Measurements from ENCODE around the gene RRP7A.
A peak's percentile ranks its signal among the peaks of the same experiment; 100 is the strongest.
"Not testable (repeated sequence)": the region's sequence is repeated elsewhere in the genome, so short reads cannot be mapped to it uniquely, and the experiment has no call there.

RRP7A gene

DNA sequence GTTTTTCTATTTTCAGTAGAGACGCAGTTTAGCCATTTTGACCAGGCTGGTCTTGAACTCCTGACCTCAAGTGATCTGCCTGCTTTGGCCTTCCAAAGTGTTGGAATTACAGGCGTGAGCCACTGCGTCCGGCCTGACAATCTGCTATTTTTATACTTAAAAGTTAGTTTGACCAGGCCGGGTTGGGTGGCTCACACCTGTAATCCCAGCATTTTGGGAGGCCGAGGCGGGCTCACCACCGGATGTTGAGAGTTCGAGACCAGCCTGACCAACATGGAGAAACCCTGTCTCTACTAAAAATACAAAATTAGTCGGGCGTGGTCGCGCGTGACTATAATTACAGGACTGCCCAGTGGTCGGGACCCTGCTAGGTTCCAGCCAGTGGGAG lies 19.8 kb downstream of the RRP7A start:
- Mint-ChIP-seq H3K4me1 (ENCODE audit: low read depth) (peaks cover 20% of the 10 kb centered on the region), H3K4me3 (peak overlapping the region; percentile 20)
- H3K27me3 Mint-ChIP-seq; intact Hi-C loops (cut with micrococcal nuclease); H3K36me3 Mint-ChIP-seq (ENCODE audit: low read depth); H3K27ac Mint-ChIP-seq; H3K9me3 Mint-ChIP-seq: not testable (repeated sequence)

GRCh38 chr22:42495533-42496141 lies 24.0 kb downstream of the RRP7A start:
- peaks cover 20% of the 10 kb centered on the region for H3K4me1 Mint-ChIP-seq (ENCODE audit: low read depth)
- H3K27ac Mint-ChIP-seq; H3K36me3 Mint-ChIP-seq (ENCODE audit: low read depth); H3K9me3 Mint-ChIP-seq; intact Hi-C loops (cut with micrococcal nuclease); H3K4me3 Mint-ChIP-seq: not testable (repeated sequence)
- peaks cover 24% of the 10 kb centered on the region for H3K27me3 Mint-ChIP-seq

DNA sequence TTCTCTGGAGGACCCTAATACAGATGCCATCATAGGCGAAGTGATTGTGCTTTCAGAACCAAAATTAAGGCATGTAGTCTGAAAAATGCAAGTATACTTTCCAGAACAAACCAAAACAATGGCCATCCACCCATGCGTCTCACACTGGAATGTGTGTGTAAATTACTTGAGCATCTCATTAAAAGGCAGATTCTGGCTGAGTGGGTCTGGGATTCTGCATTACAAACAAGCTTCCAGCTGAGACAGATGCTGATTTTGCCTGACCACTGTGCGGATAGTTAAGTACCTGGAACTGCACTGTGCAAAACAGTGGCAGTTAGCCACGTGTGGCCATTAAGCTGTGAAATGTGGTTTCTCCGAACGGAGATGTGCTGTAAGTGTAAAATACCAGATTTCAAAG lies 26.2 kb downstream of the RRP7A start:
- peaks cover 9% of the 10 kb centered on the region for H3K4me1 Mint-ChIP-seq (ENCODE audit: low read depth)
- no peaks in the 10 kb centered on the region for H3K9me3 Mint-ChIP-seq
- H3K36me3 Mint-ChIP-seq (ENCODE audit: low read depth): no peaks in the 10 kb centered on the region
- no peak overlapping the region for H3K4me3 Mint-ChIP-seq
- H3K27ac Mint-ChIP-seq: no peak overlapping the region
- H3K27me3 Mint-ChIP-seq: peaks cover 24% of the 10 kb centered on the region
- intact Hi-C loops (cut with micrococcal nuclease): no loop called here

DNA sequence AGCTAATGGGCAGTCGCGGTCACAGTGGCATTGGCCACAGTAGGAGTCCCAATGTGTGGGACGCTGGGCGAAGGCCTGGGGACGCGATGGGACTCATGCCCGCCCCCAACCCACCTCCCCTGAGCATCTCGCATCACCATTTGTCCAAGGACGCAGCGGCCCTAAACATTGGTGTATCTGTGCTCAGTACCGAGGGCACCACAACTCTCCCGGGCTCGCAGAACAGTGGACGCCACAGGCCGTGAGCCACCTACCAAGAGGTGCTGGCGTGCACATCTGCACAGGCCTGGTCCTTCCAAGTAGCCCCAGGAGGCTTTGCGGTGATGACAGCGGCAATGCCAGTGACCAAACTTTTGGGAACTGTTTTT lies 27.3 kb downstream of the RRP7A start:
- H3K27me3 Mint-ChIP-seq: peaks cover 22% of the 10 kb centered on the region
- no peaks in the 10 kb centered on the region for H3K9me3 Mint-ChIP-seq
- H3K4me3 Mint-ChIP-seq: no peak overlapping the region
- intact Hi-C loops (cut with micrococcal nuclease): no loop called here
- peaks cover 5% of the 10 kb centered on the region for H3K4me1 Mint-ChIP-seq (ENCODE audit: low read depth)
- H3K27ac Mint-ChIP-seq: no peak overlapping the region
- no peaks in the 10 kb centered on the region for H3K36me3 Mint-ChIP-seq (ENCODE audit: low read depth)

DNA sequence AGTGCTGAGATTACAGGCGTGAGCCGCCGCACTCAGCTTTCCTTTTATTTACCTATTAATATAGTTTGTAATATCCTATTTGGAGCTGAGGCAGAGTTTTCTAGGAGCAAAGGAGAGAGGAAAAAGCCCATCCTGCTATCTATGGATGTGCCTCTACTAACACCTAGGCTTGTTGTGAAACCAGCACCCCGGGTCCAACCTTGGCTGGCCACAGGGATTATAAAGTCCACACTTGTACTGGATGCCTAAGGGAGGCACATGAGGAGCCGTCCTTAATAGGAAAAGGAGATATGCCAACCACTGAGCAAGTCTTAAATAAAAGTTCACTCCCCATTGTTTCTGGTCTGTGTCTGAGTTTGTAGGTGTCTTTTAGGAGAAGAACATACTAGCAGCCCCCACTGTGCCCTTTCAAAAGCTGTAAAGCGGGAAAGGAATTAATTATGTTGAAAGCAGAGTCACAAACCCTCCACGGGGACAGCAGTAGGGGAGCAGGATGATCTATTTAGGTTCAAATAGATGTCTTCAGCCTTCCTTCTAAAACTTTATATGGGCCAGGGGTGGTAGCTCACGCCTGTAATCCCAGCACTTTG lies 29.3 kb downstream of the RRP7A start:
- Mint-ChIP-seq H3K4me3 (no peak overlapping the region), H3K27me3 (peaks cover 21% of the 10 kb centered on the region), H3K27ac (no peak overlapping the region), H3K4me1 (ENCODE audit: low read depth) (no peaks in the 10 kb centered on the region), H3K9me3 (no peaks in the 10 kb centered on the region), H3K36me3 (ENCODE audit: low read depth) (no peaks in the 10 kb centered on the region)
- intact Hi-C loops (cut with micrococcal nuclease): no loop called here

DNA sequence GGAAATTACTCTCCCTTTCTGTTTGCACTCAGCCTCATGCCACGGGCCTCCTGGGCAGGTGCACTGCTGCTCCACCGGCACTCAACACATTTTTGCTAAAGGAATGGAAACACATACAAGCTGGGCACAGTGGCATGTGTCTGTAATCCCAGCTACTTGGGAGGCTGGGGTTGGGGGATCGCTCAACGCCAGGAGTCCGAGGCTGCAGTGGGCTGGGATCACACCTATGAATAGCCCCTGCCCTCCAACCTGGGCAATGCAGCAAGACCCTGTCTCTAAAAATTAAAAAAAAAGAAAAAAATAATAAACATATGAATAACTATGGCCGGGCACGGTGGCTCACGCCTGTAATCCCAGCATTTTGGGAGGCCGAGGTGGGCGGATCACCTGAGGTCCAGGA lies 30.6 kb downstream of the RRP7A start:
- Mint-ChIP-seq H3K4me3 (no peak overlapping the region), H3K9me3 (no peaks in the 10 kb centered on the region), H3K27me3 (peaks cover 18% of the 10 kb centered on the region), H3K27ac (no peak overlapping the region), H3K4me1 (ENCODE audit: low read depth) (no peaks in the 10 kb centered on the region), H3K36me3 (ENCODE audit: low read depth) (no peaks in the 10 kb centered on the region)
- intact Hi-C loops (cut with micrococcal nuclease): no loop called here

- H3K4me3 Mint-ChIP-seq: no peak overlapping the region
- H3K9me3 Mint-ChIP-seq: no peaks in the 10 kb centered on the region
- no peak overlapping the region for H3K27ac Mint-ChIP-seq
- H3K4me1 Mint-ChIP-seq (ENCODE audit: low read depth): no peaks in the 10 kb centered on the region
- intact Hi-C loops (cut with micrococcal nuclease): no loop called here
- H3K36me3 Mint-ChIP-seq (ENCODE audit: low read depth): no peaks in the 10 kb centered on the region
- H3K27me3 Mint-ChIP-seq: peaks cover 16% of the 10 kb centered on the region
Measured at GRCh38 chr22:42484506-42484905, 35.1 kb downstream of the RRP7A start.

- H3K27ac Mint-ChIP-seq; H3K4me3 Mint-ChIP-seq; intact Hi-C loops (cut with micrococcal nuclease); H3K9me3 Mint-ChIP-seq; H3K4me1 Mint-ChIP-seq (ENCODE audit: low read depth); H3K36me3 Mint-ChIP-seq (ENCODE audit: low read depth): not testable (repeated sequence)
- peaks cover 13% of the 10 kb centered on the region for H3K27me3 Mint-ChIP-seq
Measured at GRCh38 chr22:42483610-42484223, 35.9 kb downstream of the RRP7A start.

DNA sequence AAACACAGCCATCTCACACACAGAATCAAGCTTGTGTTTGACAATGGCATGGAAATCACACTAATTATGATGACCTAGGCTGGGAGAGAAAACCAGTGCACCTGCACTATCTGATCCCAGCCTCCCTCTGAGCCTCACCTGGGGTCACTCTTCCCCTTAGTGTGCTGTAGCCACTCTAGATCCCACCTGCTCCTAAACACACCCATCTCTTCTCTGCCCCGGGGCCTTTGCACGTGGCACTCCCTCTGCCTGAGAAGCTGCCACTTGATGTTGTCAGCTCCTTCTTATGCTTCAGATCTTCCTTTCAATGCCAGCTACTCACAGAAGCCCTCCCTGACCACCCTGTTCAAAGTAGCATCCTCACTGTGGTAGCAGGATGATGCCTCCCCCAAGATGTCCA lies 44.5 kb downstream of the RRP7A start:
- Mint-ChIP-seq H3K36me3 (ENCODE audit: low read depth) (no peaks in the 10 kb centered on the region), H3K9me3 (no peaks in the 10 kb centered on the region), H3K4me3 (no peak overlapping the region), H3K27ac (no peak overlapping the region), H3K4me1 (ENCODE audit: low read depth) (no peaks in the 10 kb centered on the region), H3K27me3 (peaks cover 11% of the 10 kb centered on the region)
- intact Hi-C loops (cut with micrococcal nuclease): loop anchor here (10.0 kb wide), 1 partner anchor 510 kb away; the partner anchor contains the start of gene SEPTIN3

DNA sequence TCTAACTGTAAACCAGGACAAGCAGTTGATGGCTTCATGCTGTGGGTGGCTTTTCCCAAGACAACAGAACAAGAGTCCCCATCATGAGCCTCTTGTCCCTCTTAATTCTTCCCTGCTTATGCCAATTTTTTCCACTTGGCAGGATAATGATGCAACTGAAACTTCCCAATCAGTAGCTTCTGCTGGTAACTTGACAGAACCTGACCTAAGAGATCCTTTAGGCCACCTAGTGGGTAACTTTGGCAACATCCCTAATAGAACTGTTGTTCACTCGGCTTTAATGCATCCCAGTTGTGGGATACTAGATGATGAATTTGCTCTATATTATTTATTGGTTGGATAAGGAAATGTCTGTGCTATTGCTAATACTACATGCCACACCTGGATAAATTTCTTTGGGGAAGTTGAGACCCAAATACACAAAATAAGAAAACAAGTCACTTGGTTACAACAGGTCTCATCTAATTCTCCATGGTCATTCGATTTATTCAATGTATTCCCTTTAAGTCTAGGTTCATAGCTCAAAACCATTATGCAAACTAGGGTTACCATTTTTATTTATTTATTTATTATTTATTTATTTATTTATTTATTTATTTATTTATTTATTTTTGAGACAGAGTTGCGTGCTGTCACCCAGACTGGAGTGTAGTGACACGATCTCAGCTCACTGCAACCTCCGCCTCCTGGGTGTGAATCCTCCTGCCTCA lies 46.0 kb downstream of the RRP7A start:
- H3K36me3 Mint-ChIP-seq (ENCODE audit: low read depth): no peaks in the 10 kb centered on the region
- H3K4me3 Mint-ChIP-seq: no peak overlapping the region
- H3K27ac Mint-ChIP-seq: no peak overlapping the region
- peaks cover 13% of the 10 kb centered on the region for H3K27me3 Mint-ChIP-seq
- no peaks in the 10 kb centered on the region for H3K4me1 Mint-ChIP-seq (ENCODE audit: low read depth)
- H3K9me3 Mint-ChIP-seq: no peaks in the 10 kb centered on the region
- intact Hi-C loops (cut with micrococcal nuclease): loop anchor here (10.0 kb wide), 1 partner anchor 509 kb away; the partner anchor contains the start of gene SEPTIN3

- intact Hi-C loops (cut with micrococcal nuclease): loop anchor here (10.0 kb wide), 1 partner anchor 508 kb away; the partner anchor contains the start of gene SEPTIN3
- Mint-ChIP-seq H3K27ac (no peak overlapping the region), H3K9me3 (no peaks in the 10 kb centered on the region), H3K4me1 (ENCODE audit: low read depth) (no peaks in the 10 kb centered on the region), H3K4me3 (no peak overlapping the region), H3K36me3 (ENCODE audit: low read depth) (no peaks in the 10 kb centered on the region), H3K27me3 (peaks cover 18% of the 10 kb centered on the region)
Measured at GRCh38 chr22:42472671-42473070, 46.9 kb downstream of the RRP7A start.

- Mint-ChIP-seq H3K36me3 (ENCODE audit: low read depth) (no peaks in the 10 kb centered on the region), H3K9me3 (no peaks in the 10 kb centered on the region), H3K4me1 (ENCODE audit: low read depth) (no peaks in the 10 kb centered on the region), H3K27me3 (peaks cover 20% of the 10 kb centered on the region), H3K27ac (no peak overlapping the region), H3K4me3 (no peak overlapping the region)
- intact Hi-C loops (cut with micrococcal nuclease): loop anchor here (10.0 kb wide), 1 partner anchor 507 kb away; the partner anchor contains the start of gene SEPTIN3
Measured at GRCh38 chr22:42471441-42471840, 48.2 kb downstream of the RRP7A start.

DNA sequence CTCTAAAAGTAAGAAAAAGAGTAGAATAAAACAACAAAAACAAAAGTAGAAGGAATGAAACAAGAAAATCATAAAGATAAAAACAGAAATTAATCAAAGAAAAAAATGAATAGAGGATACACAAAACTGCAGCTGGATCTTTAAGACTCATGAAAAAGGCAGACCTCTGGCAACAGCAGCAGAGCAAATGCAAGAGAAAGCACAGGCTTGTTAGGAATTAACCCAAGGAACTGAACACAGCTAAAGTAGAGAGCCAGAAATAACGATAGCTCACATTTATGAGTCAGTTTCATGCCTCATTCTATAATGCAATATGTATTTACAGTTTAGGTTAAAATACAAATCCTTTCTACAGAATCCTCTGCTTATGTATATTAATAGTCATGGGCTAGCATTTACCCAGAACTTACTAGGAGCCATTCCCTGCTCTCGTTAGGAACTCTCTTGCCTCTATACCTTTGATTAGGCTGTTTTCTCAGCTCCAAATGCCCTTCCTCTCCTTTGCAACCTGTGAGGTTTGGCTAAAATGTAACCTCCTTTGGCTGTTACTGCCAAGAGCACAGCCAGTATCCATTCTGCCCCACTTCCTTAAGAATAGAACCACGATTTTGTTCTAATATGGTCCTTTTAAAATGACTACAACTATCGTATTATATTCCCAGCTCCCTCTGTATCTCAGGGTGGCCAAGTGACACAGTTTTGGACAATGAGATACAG lies 49.1 kb downstream of the RRP7A start:
- Mint-ChIP-seq H3K9me3 (no peaks in the 10 kb centered on the region), H3K36me3 (ENCODE audit: low read depth) (no peaks in the 10 kb centered on the region), H3K27ac (no peak overlapping the region), H3K27me3 (peaks cover 20% of the 10 kb centered on the region), H3K4me1 (ENCODE audit: low read depth) (no peaks in the 10 kb centered on the region), H3K4me3 (no peak overlapping the region)
- intact Hi-C loops (cut with micrococcal nuclease): loop anchor here (10.0 kb wide), 1 partner anchor 506 kb away; the partner anchor contains the start of gene SEPTIN3

GRCh38 chr22:42468841-42469240 lies 50.8 kb downstream of the RRP7A start:
- Mint-ChIP-seq H3K27me3 (peaks cover 21% of the 10 kb centered on the region), H3K36me3 (ENCODE audit: low read depth) (no peaks in the 10 kb centered on the region), H3K4me1 (ENCODE audit: low read depth) (no peaks in the 10 kb centered on the region), H3K4me3 (no peak overlapping the region), H3K27ac (no peak overlapping the region), H3K9me3 (no peaks in the 10 kb centered on the region)
- intact Hi-C loops (cut with micrococcal nuclease): no loop called here
